GM19239 (cell line): ENCODE measurements around the gene TP53BP2.

ENCODE experiments used
- DNase-seq: peaks from one replicate; pipeline ENCODE4 v3.0.0; 2011; ENCODE audit warnings: low spot score; ENCODE audit not compliant: insufficient read length
- FAIRE-seq: peaks from 2 replicates; lab custom pipeline; 2011; peaks lifted over from hg19 to GRCh38; lab: Jason Lieb, UNC

Gene TP53BP2

DNA sequence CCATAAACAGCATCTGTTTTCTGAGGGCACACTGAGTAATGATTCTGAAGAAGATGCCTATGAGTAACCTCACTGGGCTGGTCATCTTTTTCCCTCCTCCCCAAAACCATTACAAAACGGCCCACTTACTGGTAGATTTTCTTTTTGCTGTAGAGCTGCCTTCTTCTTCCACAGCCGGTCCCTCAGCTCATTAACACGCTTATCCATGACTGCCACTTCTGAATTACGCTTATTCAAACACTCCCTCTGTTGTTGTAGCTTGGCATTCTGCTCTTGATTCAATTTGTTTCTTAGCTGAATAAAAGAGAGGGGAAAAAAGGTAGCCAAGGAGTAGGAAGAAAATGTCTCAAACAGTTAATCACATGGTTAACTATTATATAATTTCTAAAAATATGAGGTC lies 43.1 kb downstream of the TP53BP2 start:
- DNase-seq (no peak), FAIRE-seq (no peak)

- FAIRE-seq = no peak
- no peak for DNase-seq
Observed at GRCh38 chr1:223802032-223802431, 43.7 kb downstream of the TP53BP2 start.

- DNase-seq = no peak
- FAIRE-seq = no peak
Observed at GRCh38 chr1:223796210-223796609, 49.5 kb downstream of the TP53BP2 start.

GRCh38 chr1:223794136-223794880 lies 51.4 kb downstream of the TP53BP2 start:
- FAIRE-seq (no peak), DNase-seq (no peak)

- FAIRE-seq (no peak), DNase-seq (no peak)
Observed at GRCh38 chr1:223793716-223794115, 52.0 kb downstream of the TP53BP2 start.

DNA sequence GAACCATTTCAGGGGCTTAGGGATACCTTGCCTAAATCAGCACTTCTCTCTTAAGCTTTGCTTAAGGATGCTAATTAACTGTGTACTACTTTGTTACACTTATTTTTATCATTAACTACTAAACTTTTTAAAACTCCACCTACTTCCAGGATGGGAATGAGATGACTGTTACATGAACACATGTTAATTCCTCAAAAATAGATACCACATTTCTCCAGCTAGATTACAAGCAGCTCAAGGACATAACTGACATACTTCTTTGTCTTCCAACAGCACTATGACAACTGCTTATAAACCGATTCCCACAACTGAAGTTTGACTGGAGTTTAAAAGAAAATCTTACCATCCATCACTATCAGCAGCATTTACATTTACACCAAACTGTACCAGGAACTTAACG lies 53.7 kb downstream of the TP53BP2 start:
- no peak for FAIRE-seq
- DNase-seq = no peak

DNA sequence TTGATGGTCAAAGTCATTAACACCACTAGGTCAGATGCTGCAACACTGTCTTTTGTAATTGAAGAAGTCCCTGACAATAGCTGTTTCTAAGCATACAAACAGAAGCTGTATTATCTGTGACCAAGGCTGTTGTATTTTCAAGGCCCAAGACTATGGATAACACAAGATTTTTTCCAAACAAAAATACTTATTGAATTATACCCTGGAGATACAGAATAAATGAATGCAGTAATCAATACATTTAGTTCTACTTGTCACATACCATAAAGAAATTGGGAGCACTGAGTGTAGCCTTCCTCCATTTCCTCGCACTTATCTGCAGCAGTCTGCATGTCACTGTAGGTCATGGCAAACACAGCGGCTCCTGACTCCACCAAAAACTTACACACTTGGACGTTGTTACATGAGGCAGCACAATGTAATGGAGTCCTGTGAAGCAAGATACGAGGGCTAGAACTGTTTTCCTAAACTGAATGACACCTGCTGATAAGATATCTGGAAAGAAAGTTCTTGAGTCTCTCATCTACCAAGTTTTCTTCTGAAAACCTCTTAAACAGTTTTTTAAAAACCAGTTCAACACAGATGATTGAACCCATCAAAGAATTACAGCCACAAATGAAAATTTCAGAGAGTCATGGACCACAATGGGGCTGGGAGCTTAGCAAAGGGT lies 56.9 kb downstream of the TP53BP2 start:
- no peak for FAIRE-seq
- no peak for DNase-seq

- FAIRE-seq (no peak), DNase-seq (no peak)
Observed at GRCh38 chr1:223785808-223786207, 59.9 kb downstream of the TP53BP2 start.

DNA sequence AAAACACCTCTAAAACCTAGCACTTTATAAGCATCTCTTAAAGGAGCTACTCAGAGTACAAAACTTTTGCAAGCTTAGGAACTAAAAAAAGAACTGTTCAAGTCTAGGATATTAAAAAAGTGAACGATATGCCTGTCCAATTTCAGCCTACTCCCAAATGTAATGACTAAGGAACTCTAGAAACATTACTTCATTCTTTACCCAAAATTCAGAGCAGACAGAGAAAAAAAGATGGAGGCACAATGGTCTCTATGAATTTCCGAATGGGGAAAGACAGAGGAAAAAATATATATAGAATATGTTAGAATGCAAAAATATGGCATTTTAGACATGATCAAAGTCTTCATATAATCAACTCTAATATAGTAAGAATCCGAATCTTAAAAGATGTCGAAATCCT lies 61.2 kb downstream of the TP53BP2 start:
- DNase-seq (no peak), FAIRE-seq (no peak)

DNA sequence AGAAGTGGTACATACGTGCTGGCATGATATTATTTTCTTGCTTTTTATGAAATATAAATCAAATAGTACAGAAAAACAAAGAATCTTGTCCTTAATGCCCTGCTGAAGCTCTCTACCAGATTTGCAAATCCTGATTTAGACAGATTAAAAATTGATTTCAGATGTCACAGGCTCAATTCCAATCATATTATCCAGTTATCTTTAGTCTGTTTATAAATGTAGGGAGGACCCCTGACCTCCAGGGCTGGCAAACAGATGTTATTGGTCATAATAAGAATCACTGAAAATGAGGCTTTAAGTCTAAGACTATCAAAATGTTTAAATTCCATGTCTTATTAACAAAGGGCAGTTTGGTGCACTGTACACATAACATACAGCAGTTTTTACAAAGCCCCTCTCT lies 62.1 kb downstream of the TP53BP2 start:
- FAIRE-seq = no peak
- DNase-seq = no peak

GRCh38 chr1:223780949-223781348 lies 64.8 kb downstream of the TP53BP2 start:
- FAIRE-seq (no peak), DNase-seq (no peak)

GRCh38 chr1:223780318-223780717 lies 65.4 kb downstream of the TP53BP2 start:
- DNase-seq (no peak), FAIRE-seq (no peak)

- FAIRE-seq (no peak), DNase-seq (no peak)
Observed at GRCh38 chr1:223776826-223777454, 68.8 kb downstream of the TP53BP2 start.

DNA sequence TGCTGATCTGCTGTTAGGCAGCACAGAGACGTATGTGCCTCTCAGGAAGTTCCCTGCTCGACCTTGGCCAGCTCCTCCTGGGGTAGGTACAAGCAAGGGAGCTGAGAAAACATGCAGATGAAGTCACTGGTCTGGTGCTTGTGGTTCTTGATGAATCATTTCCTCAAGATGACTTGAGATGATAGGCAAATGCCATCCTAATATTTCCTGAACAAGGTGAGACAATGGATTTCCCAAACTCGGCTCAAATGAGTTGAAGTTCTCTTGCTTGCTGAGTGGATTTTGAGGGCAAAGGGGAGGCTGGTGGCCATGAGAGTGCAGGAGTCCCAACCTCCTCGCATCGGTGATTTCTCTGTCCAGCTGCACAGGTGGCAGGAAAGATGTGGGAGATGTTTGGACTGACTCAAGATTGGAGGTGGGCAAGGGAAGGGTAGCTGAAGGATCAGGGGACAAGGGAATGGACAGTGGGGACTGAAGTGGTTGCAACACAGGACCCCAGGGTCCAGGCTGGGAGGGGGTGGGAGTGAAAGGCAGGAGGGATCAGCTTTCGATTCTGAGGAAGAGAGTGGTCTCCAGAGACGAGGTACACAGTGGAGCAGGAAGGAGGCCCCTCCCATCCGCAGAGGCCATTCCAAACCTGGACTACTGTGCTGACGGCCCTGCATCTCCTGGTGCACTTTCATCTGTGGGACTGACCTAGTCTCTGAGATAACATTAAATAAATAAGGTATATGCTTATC lies 69.5 kb downstream of the TP53BP2 start:
- DNase-seq (no peak), FAIRE-seq (no peak)

DNA sequence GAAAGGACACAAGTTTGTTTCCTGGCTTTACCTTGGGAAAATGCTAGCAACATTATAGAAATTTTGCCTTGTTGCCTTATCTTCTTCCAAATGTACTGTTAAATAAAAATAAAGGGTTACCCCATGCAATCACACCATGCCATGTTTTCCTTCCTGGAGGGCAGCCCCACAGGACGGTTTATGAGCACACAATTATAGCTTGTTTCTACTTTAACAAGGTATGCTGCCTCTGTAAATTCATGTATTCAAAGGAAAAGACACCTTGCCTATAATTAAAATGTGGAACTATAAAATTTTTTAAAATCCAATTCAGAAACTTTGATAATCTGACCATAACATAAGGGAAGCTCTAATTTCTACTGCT lies 70.1 kb downstream of the TP53BP2 start:
- no peak for FAIRE-seq
- no peak for DNase-seq

DNA sequence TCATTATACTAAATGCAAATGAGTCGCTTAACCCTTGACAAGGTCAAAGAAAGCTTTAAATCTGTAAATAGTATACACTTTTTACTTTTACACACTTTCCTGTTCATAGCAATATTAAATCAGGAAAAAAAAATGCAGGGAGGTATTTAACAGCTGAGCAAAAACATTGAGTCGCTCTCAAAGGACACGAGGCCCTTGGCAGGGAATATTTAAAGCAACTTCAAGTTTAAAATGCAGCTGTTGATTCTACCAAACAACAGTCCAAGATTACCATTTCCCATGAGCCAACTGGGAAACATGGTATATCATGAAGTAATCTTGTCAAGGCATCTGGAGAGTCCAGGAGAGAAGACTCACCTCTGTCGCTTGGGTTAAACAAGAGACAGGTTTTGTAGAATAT lies 70.7 kb downstream of the TP53BP2 start:
- DNase-seq = no peak

GRCh38 chr1:223774134-223774814 lies 71.5 kb downstream of the TP53BP2 start:
- FAIRE-seq = no peak

More for the DNA sequence above, 70.7 kb downstream of the TP53BP2 start:
- FAIRE-seq = no peak

DNA sequence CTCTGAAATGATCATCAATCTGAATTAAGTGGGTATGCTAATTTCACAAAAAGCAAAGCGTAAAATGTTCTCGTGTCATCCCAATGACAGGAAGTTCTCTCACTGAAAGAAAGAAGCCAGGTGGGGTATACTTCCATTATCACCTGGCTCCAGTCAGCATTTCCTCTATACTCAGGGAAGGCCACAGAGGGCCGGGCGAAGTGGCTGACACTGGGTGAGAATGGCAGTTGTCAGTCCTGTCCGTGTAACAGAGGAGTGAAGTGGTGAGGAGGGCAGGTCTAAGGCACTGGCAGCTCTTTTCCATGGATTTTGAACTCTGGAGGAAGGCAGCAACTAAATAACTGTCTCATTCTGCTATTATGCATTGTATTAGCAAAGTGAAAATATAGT lies 73.0 kb downstream of the TP53BP2 start:
- no peak for FAIRE-seq
- DNase-seq = no peak

More at GRCh38 chr1:223774134-223774814, 71.5 kb downstream of the TP53BP2 start:
- no peak for DNase-seq

GRCh38 chr1:223771814-223772770 lies 73.7 kb downstream of the TP53BP2 start:
- DNase-seq (no peak), FAIRE-seq (no peak)
